Gastroesophageal sphincter (tissue), 4 donors: ENCODE measurements around the gene IL21. TPM values are rescaled to one million over a fixed set of nuclear protein-coding genes. Genes with fewer than 3 reads are reported as not detected.

Experiments
- ATAC-seq: fragments of 150-250 bp; one replicate; pipeline ENCODE4 v1.9.1; 2016; ENCODE audit warnings: mild to moderate bottlenecking, moderate library complexity
- H3K27ac ChIP-seq, 4 donors: fragments of 200-600 bp; sonication (generic) in 3 of 4; 1 replicate in 3 of 4; 2 replicates in 1 of 4; pipeline ENCODE4 v1.5.1; 2016 to 2019
- H3K27me3 ChIP-seq: fragments of 200-600 bp; sonication (generic); one replicate; pipeline ENCODE4 v1.5.1; 2019
- H3K36me3 ChIP-seq, 2 donors: fragments of 200-600 bp; sonication (generic); one replicate each; pipeline ENCODE4 v1.5.1; 2019; ENCODE audit warnings: control low read depth in 1 of 2
- H3K4me1 ChIP-seq, 3 donors: fragments of 200-600 bp; sonication (generic); 1 replicate in 2 of 3; 2 replicates in 1 of 3; pipeline ENCODE4 v1.5.1; 2016 to 2019; ENCODE audit warnings: control low read depth in 2 of 3
- H3K4me3 ChIP-seq, 2 donors: fragments of 200-600 bp; sonication (generic); one replicate each; pipeline ENCODE4 v1.5.1; 2019; ENCODE audit warnings: mild to moderate bottlenecking in 1 of 2, moderate library complexity in 1 of 2
- H3K9me3 ChIP-seq, 3 donors: fragments of 200-600 bp; sonication (generic); one replicate each; pipeline ENCODE4 v1.5.1; 2017 to 2019; ENCODE audit warnings: control low read depth in 2 of 3
- EP300 ChIP-seq: sonication (generic); formaldehyde crosslinking; IDR thresholded peaks from one replicate; pipeline ENCODE4 v1.6.1; 2017; ENCODE audit warnings: antibody characterized with exemption, mild to moderate bottlenecking
- POLR2A ChIP-seq, 2 donors: fragments of 450-650 bp; IDR thresholded peaks; one replicate each; pipeline ENCODE4 v1.6.1; 2017; ENCODE audit warnings: antibody characterized with exemption in 2 of 2, mild to moderate bottlenecking in 2 of 2, moderate library complexity in 1 of 2
- POLR2AphosphoS5 ChIP-seq: sonication (generic); formaldehyde crosslinking; IDR thresholded peaks from one replicate; pipeline ENCODE4 v1.6.1; 2017; ENCODE audit warnings: antibody characterized with exemption
- WGBS, 2 donors: methylation state at CpG; one replicate each; pipeline ENCODE4 v1.1.5; 2018; ENCODE audit warnings: low coverage in 1 of 2; 5-methylcytosine and 5-hydroxymethylcytosine counted together
- total RNA-seq, 4 donors: library from RNA; depleted of rRNA; stranded (reverse); fragments of >200 nt; gene quantifications; one replicate each; pipeline ENCODE4 v1.1.0, GENCODE V29; 2016
- TF ChIP-seq, protein P1 (sequence below), 4 experiments: fragments of 200-600 bp in 2 of 4; fragments of 450-650 bp in 2 of 4; sonication (generic) in 1 of 4; IDR thresholded peaks; one replicate each; pipeline ENCODE4 v1.5.1; 2017 to 2019; ENCODE audit warnings: antibody characterized with exemption in 4 of 4, mild to moderate bottlenecking in 2 of 4, moderate library complexity in 2 of 4

The IL21 gene
- total RNA-seq, 4 donors from 2014 or later: 0.12 TPM; not detected in 3

DNA sequence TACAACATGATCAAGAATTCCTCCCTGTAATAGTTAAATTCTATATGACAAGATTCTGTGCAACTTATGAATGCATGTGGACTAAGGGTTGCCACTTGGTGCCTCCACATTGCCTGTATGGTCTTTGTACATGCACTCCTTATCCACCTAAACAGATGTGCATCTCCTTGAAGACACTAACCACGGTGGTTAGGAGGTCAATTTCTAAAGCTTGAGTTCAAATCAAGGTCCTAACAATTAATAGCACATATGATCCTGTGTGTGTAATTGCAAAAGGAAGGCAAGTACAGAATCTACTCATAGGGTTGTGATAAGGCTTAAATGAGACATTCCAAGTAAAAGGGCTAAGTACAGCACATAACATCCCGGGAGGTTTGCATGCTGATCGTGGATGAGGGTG, 1.5 kb upstream of the IL21 start:
- no peak overlapping the region for H3K4me3 ChIP-seq
- TF ChIP-seq EP300: no peak
- TF ChIP-seq POLR2AphosphoS5: no peak
- TF ChIP-seq, protein P1, sequence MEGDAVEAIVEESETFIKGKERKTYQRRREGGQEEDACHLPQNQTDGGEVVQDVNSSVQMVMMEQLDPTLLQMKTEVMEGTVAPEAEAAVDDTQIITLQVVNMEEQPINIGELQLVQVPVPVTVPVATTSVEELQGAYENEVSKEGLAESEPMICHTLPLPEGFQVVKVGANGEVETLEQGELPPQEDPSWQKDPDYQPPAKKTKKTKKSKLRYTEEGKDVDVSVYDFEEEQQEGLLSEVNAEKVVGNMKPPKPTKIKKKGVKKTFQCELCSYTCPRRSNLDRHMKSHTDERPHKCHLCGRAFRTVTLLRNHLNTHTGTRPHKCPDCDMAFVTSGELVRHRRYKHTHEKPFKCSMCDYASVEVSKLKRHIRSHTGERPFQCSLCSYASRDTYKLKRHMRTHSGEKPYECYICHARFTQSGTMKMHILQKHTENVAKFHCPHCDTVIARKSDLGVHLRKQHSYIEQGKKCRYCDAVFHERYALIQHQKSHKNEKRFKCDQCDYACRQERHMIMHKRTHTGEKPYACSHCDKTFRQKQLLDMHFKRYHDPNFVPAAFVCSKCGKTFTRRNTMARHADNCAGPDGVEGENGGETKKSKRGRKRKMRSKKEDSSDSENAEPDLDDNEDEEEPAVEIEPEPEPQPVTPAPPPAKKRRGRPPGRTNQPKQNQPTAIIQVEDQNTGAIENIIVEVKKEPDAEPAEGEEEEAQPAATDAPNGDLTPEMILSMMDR (IDR thresholded peaks at IDR 0.05): no peak
- no peak for TF ChIP-seq POLR2A (IDR thresholded peaks at IDR 0.05)
- WGBS, 2 donors: 74 to 76% methylated on average over 3 of the region's 3 CpGs
- no peaks in the 10 kb centered on the region for H3K27me3 ChIP-seq
- ATAC-seq: no peak
- no peaks in the 10 kb centered on the region for H3K9me3 ChIP-seq
- no peaks in the 10 kb centered on the region for H3K36me3 ChIP-seq
- H3K27ac ChIP-seq: no peak overlapping the region
- H3K4me1 ChIP-seq: no peaks in the 10 kb centered on the region

DNA sequence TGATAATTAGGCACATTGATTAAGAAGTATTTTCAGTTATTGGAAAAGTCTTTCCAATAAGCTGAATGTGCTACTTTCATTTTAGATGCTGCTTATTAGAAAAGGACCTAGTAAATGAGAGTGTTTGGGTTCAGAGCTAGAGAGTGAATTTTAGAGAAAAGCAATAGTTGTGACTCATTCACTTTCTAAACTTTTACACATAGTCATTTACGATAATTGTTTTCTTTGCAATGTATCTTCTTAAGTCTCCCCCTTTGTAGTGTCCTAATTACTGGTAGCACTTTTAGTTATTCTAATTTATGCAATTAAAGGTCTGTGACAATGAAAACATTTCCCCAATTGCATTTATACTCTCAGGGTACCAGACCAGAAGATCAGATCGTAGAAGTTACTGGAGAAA, 1.3 kb downstream of the IL21 start:
- Histone ChIP-seq H3K4me3 (no peak overlapping the region), H3K36me3 (no peaks in the 10 kb centered on the region), H3K27ac (no peak overlapping the region), H3K4me1 (no peaks in the 10 kb centered on the region), H3K9me3 (no peaks in the 10 kb centered on the region), H3K27me3 (no peaks in the 10 kb centered on the region)
- TF ChIP-seq POLR2A (IDR thresholded peaks at IDR 0.05): no peak
- no peak for TF ChIP-seq POLR2AphosphoS5
- TF ChIP-seq, protein P1 (IDR thresholded peaks at IDR 0.05): no peak
- no peak for TF ChIP-seq EP300
- WGBS, 2 donors: 86 to 100% methylated on average over 2 of the region's 2 CpGs
- ATAC-seq: no peak

DNA sequence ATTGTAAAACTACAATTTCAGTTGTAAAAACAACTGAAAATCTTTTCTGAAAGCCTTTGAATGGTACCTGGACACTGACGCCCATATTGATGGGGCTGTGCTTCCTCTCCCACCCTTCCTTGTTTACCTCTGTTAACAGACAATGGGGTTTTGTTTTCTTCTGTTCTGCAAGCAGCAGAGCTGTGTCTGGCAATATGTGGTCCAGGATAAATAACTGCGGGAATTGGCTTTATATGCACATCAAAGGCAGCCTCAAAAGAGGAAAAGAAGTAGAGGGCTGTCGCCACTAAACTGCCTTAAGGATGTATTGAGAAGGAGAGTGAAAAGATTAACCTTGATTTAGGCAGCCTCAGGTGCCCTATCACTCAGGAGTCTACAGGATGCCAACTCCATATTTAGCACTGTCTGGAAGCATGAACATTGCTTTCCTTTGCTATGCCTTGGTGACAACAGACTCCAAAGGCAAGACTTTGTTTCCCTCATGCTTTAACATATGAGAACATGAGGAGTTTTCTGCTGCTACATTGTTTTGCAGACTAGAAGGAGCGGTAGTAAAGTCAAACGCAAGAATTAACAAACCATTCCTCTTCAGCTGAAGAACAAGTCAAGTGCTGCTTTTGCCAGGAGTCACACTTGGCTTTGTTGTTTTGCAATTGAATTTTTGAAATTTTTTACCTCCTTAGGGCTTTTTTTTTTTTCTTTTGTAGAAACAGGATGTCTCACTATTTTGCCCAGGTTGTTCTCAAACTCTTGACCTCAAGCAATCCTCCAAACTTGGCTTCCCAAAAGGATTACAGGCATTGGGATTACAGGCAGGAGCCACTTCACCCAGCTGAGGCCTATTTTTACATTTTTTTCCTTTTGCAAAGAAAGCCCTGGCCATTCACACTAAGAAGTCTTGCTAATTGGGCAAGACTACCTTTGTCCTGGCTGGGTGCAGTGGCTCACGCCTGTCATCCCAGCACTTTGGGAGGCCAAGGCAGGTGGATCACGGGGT, 3.0 kb downstream of the IL21 start:
- Histone ChIP-seq H3K36me3 (no peaks in the 10 kb centered on the region), H3K4me1 (no peaks in the 10 kb centered on the region), H3K4me3 (no peak overlapping the region), H3K9me3 (no peaks in the 10 kb centered on the region), H3K27ac (no peak overlapping the region), H3K27me3 (no peaks in the 10 kb centered on the region)
- no peak for TF ChIP-seq POLR2A (IDR thresholded peaks at IDR 0.05)
- TF ChIP-seq, protein P1 (IDR thresholded peaks at IDR 0.05): no peak
- TF ChIP-seq POLR2AphosphoS5: no peak
- no peak for TF ChIP-seq EP300
- 53 to 76% methylated on average over 2 to 5 of the region's 7 CpGs for WGBS, 2 donors
- ATAC-seq: no peak

DNA sequence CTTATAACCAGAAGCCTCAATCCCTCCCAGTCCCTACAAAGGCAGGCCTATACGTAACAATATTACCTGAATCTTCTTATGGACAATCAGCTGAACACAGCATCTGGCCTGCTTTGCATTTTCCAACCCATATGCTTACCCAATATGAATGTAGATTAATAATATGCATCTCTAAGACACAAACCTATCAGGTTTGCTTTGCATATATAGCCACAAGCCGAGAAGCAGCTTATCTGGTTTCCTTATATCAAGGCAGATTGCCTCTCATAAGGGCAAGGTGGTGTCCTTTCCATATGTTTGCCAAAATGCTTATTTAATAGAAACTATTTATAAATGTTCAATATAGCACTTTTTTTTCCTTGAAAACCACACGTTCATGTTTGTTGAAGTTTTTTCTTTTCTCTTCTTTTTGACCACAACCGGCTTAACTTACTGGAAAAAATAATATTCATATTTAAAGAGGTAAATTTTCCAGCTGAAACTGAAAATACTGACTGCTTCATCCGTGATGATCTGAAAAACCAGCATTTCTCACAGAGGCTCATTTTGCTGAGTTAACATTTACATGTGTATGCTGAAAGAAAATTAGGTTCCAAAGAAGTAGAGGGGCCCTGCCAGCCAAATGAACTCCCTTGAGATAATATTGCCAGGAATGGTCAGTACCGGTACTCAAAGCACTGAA, 3.8 kb downstream of the IL21 start:
- Histone ChIP-seq H3K27me3 (no peaks in the 10 kb centered on the region), H3K4me1 (no peaks in the 10 kb centered on the region), H3K4me3 (no peak overlapping the region), H3K9me3 (no peaks in the 10 kb centered on the region), H3K27ac (no peak overlapping the region), H3K36me3 (no peaks in the 10 kb centered on the region)
- TF ChIP-seq POLR2AphosphoS5: no peak
- TF ChIP-seq POLR2A (IDR thresholded peaks at IDR 0.05): no peak
- no peak for TF ChIP-seq EP300
- TF ChIP-seq, protein P1 (IDR thresholded peaks at IDR 0.05): no peak
- no peak for ATAC-seq
- WGBS, 2 donors: 64 to 73% methylated on average over 6 of the region's 6 CpGs
